Stimulated activated CD4-positive, alpha-beta T cell treated with anti-CD3 and anti-CD28 coated beads, Interleukin-1b, Interleukin-23, amount 100 ng/mL, for 24 hours (primary cell): ENCODE results near the gene CDH23.

ENCODE experiments used
- DNase-seq, 4 experiments: peaks; one replicate each; pipeline ENCODE4 v3.0.0-alpha.2; 2020; ENCODE audit warnings: low read depth in 4 of 4, low spot score in 1 of 4

The CDH23 gene

DNA sequence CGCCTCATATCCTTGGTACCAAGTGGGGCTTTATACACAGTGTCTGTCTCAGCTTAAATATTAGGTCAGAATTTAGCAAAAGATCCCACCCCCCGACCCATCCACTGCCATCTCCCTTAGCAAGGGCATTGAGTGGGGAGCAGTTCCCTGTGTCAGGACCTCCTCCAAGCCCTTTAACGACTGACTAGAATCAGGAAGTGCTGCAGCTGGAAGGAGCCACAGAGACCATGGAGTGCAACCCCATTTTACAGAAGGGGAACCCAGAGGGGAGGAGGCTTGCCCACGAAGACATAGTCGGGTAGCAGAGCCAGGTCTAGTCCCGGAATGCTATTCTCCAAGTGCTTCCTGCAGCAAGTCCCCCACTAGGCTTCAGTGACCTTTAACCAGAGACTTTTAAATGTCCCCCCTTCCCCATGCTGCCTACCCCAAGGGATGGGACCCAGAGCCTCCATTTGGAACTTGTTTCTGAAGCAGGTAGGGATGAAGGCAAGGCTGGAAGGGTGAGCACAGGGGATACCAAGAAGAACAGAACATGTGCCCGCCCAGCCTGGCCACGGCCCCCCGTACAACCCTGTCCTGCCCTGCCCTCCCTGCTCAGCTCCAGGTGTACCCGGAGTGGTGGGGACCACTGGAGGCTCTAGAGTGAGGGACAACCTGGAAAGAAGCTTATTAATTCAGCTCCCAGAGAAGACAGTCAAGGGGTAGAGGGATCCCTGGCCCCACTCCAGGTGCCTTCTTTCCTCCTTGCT, 281.5 kb downstream of the CDH23 start:
- no peak for DNase-seq

DNA sequence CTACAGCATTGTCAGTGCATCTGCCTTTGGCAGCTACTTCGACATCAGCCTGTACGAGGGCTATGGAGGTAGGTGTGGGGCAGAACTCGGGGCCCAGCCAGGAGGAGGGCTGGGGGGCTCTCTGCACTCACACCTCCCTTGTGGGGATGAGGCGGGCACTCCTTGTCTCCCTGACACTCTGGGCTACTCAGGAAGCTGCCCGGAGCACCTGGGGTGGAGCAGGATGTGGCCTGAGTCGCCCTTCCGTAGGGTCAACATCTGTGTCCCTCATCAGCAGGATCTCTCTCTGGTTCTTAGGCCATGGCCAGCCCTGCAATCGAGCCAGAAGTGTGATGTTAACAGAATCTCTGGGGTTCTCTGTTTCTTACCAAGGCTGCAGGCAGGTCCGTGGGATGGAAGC, 282.7 kb downstream of the CDH23 start:
- DNase-seq = no peak

DNA sequence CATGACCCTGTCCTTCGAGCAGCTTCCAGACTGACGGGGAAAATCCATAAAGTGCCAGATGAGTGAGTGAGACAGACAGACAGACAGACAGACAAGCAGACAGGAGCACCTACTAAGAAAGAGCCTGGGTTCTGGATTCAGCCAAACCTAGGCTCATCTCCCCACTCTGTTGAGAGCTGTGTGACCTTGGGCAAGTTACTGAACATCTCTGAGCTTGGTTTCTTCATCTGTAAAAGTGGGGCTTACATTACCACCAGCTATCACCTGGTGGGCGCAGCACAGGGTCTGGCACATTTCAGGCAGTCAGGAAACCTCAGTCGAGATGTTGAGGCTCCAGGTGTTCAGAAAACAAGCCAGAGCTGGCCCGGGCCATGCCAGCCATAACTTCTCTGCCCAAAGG, 285.3 kb downstream of the CDH23 start:
- DNase-seq = no peak

DNA sequence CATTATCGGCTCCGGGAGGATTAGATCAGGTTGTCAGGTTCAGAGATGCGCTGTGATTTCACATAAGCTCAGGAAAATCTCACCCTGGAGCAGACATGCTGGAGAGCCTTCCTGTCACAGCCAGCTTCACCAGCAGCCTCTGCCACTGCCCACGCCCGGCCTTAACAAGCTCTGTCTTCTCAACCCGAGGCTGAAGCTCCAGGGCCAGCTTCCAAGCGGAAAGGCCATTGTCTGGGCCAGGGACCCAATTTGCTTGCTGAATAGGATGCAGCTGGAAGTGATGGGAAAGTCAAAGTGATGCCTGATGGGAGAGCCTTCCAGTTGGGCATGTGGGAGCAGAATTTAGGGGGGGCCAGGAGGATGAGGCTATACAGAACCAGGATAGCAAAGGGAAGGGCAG, 286.6 kb downstream of the CDH23 start:
- no peak for DNase-seq

DNA sequence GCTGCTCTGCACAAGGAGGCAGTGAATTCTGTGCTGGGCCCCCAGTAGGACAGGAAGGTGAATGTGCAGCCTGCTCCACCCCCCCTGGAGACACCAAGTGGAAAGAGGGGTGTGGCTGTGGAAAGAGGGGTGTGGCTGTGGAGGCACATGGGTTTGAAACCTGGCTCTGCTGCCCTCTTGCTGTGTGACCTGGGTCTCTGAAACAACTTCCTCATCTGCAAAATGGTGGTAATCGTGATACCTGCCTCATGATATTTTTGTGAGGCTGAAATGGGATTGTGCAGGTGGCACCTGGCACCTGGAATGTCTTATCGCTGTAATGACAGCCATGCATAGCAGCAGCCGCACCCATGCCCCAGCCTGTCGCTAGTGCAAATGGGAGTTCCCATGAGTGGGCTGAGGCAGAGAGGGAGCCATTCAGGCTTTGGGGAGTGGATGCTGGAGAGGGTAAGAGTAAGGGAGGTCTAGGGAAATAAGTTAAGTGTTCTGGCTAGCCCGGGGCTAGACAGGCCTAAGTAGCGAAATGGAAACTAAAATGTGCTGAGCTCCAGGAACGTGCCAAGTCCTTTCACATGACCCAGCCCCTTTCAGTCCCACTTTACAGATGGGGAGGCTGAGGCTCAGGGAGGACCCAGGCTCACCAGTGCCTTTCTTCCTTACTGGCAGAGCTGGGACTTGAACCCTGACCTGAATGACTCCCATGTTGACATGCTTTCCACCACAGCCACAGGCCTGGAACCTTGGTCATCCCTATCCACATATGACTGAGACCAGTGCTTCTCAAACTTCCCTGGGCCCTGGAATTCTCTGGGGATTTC, 287.8 kb downstream of the CDH23 start:
- DNase-seq = peak in 1 of 4 experiments; percentile 10

DNA sequence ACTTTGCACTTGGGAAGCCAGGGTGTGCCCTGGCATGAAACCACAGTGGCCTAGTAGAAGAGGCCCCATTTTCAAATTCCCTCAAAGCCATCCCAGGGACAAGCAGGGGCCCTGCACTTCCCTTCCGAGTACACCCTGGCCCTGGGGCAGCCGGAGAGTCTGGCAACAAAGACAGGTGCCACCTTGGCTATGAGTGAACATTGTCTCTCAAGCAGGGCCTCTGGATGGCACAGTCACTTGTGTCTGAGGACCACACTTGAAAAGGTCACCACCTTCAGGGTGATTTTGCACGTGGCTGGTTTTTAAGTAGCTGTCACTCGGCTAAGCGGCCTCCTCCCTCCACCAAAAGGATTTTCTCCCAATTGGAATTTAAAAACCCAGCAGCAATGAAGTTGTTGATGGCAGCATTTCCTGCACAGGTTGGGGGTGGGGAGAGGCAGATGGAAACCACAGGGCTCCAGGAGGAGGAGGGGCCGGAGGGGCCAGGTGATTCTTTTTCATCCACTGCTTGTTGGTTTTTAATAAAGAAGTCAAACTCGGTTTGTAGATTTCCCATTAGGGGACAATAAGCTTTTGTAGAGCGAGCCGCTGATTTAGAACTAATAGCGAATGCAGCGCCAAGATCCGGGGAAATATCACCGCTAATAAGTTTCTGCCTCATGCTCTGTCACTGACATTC, 289.0 kb downstream of the CDH23 start:
- DNase-seq = no peak

DNA sequence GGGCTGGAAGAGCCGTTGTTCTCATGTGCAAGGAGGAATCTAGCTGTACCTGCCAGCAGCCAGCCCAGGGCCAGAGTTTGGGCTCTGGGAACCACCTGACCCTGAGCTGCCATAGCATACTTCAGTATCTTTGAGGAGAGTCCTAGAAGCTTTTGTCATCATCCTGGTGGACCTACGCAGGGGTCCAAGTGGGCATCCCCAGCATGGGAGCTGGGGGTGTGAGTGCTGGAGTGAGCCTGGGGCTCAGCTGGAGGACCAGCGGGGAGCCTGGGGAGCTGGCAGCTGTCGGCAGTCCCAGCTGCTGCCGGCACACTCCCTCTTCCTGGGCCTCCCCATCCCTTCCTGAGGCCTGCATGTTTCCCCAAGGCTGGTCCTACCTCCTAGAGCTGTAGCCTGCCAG, 290.4 kb downstream of the CDH23 start:
- DNase-seq = no peak

DNA sequence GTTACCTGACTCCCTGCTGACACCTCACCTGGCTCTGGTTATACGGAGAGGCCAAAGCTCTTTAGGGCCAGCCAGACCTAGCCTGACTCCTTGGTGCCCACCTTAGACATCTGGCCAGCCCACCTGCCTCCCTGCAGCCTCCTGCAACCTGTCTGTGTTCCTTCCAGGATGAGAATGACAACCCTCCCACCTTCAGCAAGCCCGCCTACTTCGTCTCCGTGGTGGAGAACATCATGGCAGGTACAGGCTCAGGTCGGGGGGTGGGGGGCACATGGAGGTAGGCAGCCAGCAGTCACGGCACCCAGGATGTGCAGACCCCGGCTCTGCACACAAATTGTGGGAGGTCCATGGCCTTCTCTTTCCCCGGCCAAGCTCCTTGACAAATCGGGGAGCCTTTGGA, 290.8 kb downstream of the CDH23 start:
- DNase-seq = no peak

DNA sequence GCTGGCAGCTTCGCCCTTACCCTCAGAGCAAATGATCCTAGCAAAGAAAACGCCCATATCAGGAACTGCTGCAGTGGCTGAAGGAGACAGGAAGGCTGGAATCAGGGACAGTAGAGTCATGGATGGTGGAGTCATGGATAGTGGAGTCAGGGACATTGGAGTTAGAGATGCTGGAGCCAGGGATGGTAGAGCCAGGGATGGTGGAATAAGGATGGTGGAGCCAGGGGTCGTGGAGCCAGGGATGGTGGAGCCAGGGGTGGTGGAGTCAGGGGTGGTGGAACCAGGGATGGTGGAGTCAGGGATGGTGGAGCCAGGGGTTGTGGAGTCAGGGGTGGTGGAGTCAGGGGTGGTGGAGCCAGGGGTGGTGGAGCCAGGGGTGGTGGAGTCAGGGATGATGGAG, 291.5 kb downstream of the CDH23 start:
- no peak for DNase-seq

DNA sequence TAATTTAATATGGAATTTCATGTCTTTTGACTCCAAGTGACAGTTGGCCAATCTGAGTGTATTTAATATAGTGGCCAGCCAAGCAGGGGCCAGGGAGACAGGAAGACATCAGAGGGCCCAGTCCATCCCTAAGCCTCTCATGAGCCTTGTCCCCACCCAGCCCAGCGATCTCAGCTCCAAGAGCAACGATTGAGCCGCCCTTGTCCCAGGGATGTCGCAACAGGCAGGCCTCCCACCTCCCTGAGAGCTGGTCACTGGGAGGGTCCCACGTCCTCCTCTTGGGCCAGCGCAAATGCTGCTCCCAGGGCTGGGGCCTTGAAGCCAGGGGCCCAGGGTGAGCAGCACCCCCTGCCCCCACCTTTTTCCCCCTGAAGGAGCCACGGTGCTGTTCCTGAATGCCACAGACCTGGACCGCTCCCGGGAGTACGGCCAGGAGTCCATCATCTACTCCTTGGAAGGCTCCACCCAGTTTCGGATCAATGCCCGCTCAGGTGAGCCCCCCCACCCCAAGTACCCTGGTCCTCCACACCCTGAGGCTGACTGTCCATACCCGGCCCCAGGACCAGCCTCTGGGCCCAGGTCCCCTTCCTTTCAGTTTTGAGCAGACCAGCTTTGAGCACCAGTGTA, 293.5 kb downstream of the CDH23 start:
- no peak for DNase-seq

DNA sequence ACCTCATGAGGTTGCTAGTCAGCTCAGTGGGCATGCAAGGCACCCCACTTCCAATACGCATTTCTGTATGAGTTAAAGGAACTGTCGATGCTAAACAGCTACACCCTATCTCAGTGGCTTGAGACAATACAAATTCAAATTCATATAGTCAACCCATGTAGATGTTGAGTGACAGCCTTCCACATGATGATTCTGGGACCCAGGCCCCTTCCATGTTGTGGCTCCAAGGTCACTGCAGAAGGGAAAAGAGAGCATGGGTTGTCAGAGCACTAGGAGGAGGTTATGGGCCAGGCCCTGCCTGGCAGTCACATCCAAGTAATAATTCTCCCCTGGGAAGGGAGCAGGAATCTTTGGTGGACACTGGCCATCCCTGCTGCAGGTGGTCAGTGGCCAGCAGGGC, 294.7 kb downstream of the CDH23 start:
- no peak for DNase-seq

DNA sequence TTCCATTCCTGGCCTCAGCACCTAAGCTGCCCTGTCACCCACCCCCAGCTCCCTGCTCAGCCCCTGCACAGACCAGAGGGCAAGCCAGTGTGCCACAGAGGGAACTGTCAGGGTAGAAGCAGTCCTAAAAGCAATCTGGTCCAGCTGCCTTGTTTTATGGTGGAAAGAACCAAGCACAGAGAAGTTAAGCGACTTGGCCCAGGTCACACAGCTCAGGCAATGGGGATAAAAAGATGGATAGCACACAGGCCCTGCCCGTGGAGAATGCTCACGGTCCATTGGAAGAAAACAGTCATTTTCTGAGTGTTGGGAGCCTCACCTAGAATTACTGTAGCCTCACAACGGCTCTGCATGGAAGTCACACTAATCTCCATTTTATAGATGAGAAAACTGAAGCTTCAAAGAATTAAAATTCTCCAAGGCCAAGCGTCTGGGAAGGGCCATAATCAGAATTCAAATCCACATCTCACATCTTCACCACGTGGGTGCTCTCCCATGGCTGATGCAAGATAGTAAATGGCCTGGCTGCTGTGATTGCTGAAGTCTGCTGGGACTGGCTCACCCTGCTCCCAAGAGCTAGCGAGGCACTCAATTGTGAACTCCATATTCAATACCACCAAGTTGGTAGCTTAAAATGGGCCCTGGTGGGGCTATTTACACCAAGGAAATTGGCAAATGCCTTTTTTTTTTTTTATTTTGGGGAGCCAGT, 296.0 kb downstream of the CDH23 start:
- DNase-seq = no peak

DNA sequence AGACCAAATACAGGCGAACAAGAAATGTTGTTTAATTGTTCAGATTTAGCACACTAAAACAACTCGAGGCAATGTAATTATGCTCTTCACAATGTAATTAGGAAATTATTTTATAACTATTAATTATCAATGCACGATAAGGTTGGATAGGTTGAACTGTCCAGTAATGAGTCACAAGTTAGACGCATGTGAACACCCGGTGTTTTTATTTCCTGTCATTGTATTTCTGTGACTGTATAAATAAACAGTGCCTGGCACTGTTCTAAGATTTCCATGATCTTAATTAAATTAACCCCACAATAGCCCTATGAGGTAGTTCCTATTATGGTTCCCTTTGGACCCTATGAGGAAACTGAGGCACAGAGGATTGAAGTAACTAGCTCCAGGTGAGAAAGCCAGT, 296.7 kb downstream of the CDH23 start:
- DNase-seq = no peak

DNA sequence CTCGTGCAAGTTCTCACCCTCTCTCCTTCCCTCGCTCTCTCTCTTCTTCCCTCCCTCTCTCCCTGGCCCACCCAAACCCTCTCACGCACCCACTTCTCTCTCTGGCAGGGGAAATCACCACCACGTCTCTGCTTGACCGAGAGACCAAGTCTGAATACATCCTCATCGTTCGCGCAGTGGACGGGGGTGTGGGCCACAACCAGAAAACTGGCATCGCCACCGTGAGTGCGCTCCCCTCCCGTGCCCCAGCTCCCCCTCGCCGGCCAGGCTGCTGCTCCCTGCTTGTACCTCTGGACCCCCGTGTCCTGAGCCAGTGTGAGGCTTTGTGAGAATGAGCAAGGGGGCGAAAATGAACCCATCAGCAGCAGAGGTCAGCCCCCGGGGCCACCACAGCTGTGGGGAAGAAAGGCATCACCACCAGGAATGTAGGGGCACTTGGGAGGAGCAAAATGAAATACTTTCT, 297.4 kb downstream of the CDH23 start:
- no peak for DNase-seq

DNA sequence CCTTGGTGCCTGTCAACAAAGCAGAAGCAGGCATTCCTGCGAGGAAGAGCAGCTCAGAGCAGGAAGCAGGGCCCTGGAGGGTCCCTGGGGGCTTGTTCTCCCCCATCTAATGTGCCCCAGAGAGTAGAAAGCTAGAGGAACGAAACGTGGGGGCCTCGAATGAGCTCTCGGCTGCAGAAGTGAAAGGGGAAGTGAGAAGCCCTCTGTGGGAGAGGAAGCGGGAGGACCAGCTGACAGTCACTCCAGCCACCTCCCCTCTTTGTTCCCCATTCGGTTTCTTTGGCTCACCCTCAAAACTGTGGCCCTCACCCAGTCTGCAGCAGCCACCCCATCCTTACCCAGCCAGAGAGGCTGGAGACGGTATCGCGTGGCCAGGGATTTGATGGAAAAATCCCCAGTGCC, 297.8 kb downstream of the CDH23 start:
- peak in 1 of 4 experiments; percentile 7 for DNase-seq

DNA sequence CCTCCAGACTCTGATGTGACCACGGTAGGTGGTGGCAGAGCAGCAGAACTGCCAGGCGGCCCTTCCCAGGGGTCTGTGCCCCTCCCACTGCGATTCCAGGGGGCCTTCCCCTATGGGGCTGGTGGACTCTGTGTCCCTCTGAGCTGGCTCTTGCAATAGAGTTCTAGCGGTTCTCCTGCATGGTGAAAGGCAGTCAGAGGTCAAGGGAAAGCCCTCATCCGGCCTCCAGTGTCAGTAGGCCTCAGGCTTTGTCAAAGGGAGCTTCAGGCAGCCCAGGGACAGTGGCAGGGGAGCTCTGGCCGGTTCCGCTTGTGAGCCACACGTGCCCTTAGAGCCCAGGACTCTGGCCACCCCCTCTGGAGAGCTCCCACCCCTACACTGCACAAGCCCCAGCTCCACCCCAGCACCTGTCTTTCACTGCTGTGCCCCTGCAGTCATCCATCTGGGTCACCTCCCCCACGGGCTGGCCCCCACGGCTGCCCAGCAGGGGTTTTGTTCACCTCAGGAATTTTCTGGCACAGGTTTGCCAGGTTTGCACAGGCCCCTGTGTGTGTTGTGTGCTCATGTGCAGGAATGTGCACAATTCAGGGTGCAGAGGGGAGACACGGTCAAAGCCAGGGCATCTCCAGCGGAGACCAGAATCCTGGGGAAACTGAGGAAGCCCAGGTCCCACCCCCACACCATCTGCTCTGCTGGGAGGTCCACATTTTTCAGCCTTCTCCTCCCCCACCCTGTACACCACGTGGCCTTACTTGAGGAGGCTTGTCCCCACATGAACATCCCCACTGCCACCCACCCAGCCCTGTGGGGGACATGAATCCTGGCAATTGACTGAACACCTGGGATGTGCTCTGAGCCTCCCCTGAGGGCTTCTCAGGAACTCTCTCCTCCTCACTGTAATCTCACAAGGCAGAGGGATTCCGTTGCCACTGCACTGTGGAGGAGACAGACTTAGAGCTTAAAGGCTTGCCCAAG, 299.1 kb downstream of the CDH23 start:
- DNase-seq = no peak

DNA sequence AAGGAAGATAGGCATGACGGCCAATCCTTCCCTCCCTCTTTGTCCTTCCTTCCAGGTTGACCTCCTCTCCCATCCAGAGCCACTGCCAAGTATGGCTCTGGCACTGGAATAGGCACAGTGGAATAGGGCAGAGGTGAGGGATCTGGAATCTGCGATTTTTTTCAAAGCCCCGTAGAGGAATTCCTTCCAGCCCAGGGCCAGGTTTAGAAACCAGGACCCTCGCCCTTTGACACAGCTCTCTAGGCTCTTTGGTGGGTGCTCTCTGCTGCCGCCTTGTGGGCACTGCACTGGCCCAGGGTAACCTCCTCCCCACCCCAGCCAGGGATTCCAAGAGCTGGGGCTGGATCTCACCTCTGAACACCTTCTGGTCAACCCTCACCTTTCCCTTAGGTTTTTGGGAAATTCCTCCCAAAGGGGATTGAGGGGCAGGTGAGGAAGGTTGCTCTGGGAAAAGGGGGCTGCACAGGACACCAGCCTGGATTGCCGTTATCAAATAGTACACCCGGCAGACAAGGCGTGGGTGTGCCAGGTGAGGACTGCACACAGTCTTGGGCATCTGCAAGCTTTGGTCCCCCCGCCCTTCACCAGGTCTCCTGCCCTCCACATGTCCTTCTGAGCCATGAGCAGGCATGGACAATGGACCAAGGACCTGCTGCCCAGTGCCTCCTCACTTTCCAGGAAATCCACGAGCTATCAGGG, 300.1 kb downstream of the CDH23 start:
- DNase-seq = peak; percentile 43 to 58 (median 50)

DNA sequence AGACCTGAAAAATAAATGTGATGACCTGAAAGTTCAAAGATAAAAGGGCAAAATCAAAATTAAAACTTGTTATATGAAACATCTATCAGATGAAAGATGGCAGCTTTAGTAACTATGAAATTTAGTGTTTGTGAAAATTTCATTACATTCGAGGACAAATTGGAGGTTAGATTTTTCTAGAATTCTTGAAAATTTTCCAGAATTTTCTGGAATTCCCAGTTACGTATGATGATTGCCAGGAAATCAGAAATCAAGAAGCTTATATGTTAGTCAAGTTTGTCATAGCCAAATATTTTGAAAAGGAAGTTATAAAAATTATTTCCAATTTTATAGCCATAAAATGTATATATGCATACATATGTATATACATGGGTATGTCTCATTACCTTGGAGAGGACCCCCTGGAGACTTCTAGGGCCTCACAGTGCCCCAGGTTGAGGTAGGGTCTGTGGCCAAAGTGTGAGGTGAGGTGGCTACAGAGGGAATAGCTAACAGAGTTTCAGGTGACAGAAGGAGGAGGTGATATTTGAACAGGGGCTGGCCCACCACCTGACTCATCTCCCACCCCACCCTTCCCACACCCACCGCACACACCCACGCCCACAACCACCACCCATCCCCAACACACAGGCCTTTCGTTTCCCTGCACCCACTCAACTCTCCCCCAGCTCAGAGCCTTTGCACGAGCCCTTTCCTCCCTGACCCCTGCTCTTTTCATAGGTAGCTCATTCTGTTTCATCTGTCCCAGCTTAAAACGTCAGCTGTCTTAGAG, 301.4 kb downstream of the CDH23 start:
- DNase-seq = peak in 1 of 4 experiments; percentile 31
